Natural killer cell (primary cell): ENCODE results near the gene CDH6. TPM values are rescaled to one million over a fixed set of nuclear protein-coding genes. Genes with fewer than 3 reads are reported as not detected.

ENCODE experiments used
- ATAC-seq, 3 donors: fragments of 150-1000 bp in 2 of 3; fragments of 200-7000 bp in 1 of 3; cut with Tn5 transposase; 1 replicate in 1 of 3; 2 replicates in 2 of 3; pipeline ENCODE4 v1.10.0; 2021; ENCODE audit warnings: mild to moderate bottlenecking in 2 of 3, moderate library complexity in 2 of 3
- DNase-seq, 2 donors: peaks; one replicate each; pipeline versions ENCODE4 v3.0.0 to v3.0.0-alpha.2; 2013 to 2021; ENCODE audit warnings: mixed read lengths in 1 of 2
- H3K27ac ChIP-seq: one replicate; pipeline ENCODE4 v1.5.1; 2013; ENCODE audit warnings: mild to moderate bottlenecking, low read length
- H3K27me3 ChIP-seq: one replicate; pipeline ENCODE4 v1.6.1; 2013; ENCODE audit warnings: low read length; ENCODE audit not compliant: control insufficient read depth, insufficient read depth
- H3K36me3 ChIP-seq: one replicate; pipeline ENCODE4 v1.6.1; 2013; ENCODE audit warnings: low read length; ENCODE audit not compliant: control insufficient read depth, insufficient read depth
- H3K4me1 ChIP-seq: one replicate; pipeline ENCODE4 v1.6.1; 2013; ENCODE audit warnings: low read length; ENCODE audit not compliant: control insufficient read depth, insufficient read depth
- H3K4me3 ChIP-seq: one replicate; pipeline ENCODE4 v1.5.1; 2013; ENCODE audit warnings: low read length
- H3K9me3 ChIP-seq: one replicate; pipeline ENCODE4 v1.6.1; 2013; ENCODE audit warnings: low read length; ENCODE audit not compliant: control insufficient read depth, insufficient read depth
- H3K27ac Mint-ChIP-seq, 2 donors: one replicate each; pipeline ENCODE4 v1.8.0; 2022; ENCODE audit warnings: mild to moderate bottlenecking in 2 of 2, mixed read lengths in 2 of 2, moderate library complexity in 1 of 2
- H3K27me3 Mint-ChIP-seq, 2 donors: one replicate each; pipeline ENCODE4 v1.8.0; 2022; ENCODE audit warnings: low read depth in 2 of 2, mixed read lengths in 2 of 2
- H3K36me3 Mint-ChIP-seq: one replicate; pipeline ENCODE4 v1.8.0; 2022; ENCODE audit warnings: mixed read lengths
- H3K4me1 Mint-ChIP-seq, 2 donors: one replicate each; pipeline ENCODE4 v1.8.0; 2022; ENCODE audit warnings: mixed read lengths in 2 of 2
- H3K4me3 Mint-ChIP-seq: one replicate; pipeline ENCODE4 v1.8.0; 2022; ENCODE audit warnings: mild to moderate bottlenecking, moderate library complexity, mixed read lengths
- H3K9me3 Mint-ChIP-seq, 2 donors: one replicate each; pipeline ENCODE4 v1.8.0; 2022; ENCODE audit warnings: mixed read lengths in 2 of 2
- WGBS: methylation state at CpG from one replicate; pipeline ENCODE4 v1.1.7; 2013; ENCODE audit warnings: missing lambda C conversion rate; ENCODE audit not compliant: insufficient coverage; 5-methylcytosine and 5-hydroxymethylcytosine counted together
- intact Hi-C: fragments of 100-400 bp; cut with micrococcal nuclease; formaldehyde crosslinking; loops from one replicate; pipeline ENCODE4 v1.14.2; 2022
- total RNA-seq, 4 donors: library from RNA; stranded (reverse); fragments of 120-200 nt in 1 of 4; gene quantifications; one replicate each; pipeline versions ENCODE4 v1.2.3 to v1.2.4, GENCODE V29; 2013 to 2022
- TF ChIP-seq, protein P1 (sequence below): fragments of 200-600 bp; IDR thresholded peaks from one replicate; pipeline ENCODE4 v1.8.0; 2022; ENCODE audit warnings: antibody characterized with exemption

CDH6 gene
- total RNA-seq, 3 donors from 2014 or later (not counting 1 experiment from before 2014, with no cell fraction given): not detected

DNA sequence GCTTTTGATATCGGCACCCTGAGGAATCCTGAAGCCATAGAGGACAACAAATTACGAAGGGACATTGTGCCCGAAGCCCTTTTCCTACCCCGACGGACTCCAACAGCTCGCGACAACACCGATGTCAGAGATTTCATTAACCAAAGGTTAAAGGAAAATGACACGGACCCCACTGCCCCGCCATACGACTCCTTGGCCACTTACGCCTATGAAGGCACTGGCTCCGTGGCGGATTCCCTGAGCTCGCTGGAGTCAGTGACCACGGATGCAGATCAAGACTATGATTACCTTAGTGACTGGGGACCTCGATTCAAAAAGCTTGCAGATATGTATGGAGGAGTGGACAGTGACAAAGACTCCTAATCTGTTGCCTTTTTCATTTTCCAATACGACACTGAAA lies 129.5 kb downstream of the CDH6 start:
- Histone ChIP-seq H3K36me3 (no peaks in the 10 kb centered on the region), H3K9me3 (no peaks in the 10 kb centered on the region), H3K27me3 (no peaks in the 10 kb centered on the region), H3K27ac (no peak overlapping the region), H3K4me1 (no peaks in the 10 kb centered on the region), H3K4me3 (no peak overlapping the region)
- Mint-ChIP-seq H3K9me3 (no peaks in the 10 kb centered on the region), H3K27ac (no peak overlapping the region), H3K4me3 (no peak overlapping the region), H3K4me1 (no peaks in the 10 kb centered on the region), H3K27me3 (no peaks in the 10 kb centered on the region), H3K36me3 (no peaks in the 10 kb centered on the region)
- DNase-seq (no peak), ATAC-seq (no peak)
- TF ChIP-seq, protein P1, sequence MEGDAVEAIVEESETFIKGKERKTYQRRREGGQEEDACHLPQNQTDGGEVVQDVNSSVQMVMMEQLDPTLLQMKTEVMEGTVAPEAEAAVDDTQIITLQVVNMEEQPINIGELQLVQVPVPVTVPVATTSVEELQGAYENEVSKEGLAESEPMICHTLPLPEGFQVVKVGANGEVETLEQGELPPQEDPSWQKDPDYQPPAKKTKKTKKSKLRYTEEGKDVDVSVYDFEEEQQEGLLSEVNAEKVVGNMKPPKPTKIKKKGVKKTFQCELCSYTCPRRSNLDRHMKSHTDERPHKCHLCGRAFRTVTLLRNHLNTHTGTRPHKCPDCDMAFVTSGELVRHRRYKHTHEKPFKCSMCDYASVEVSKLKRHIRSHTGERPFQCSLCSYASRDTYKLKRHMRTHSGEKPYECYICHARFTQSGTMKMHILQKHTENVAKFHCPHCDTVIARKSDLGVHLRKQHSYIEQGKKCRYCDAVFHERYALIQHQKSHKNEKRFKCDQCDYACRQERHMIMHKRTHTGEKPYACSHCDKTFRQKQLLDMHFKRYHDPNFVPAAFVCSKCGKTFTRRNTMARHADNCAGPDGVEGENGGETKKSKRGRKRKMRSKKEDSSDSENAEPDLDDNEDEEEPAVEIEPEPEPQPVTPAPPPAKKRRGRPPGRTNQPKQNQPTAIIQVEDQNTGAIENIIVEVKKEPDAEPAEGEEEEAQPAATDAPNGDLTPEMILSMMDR: no peak
- WGBS: 91% methylated on average over 18 of the region's 18 CpGs
- intact Hi-C loops: no loop called here

DNA sequence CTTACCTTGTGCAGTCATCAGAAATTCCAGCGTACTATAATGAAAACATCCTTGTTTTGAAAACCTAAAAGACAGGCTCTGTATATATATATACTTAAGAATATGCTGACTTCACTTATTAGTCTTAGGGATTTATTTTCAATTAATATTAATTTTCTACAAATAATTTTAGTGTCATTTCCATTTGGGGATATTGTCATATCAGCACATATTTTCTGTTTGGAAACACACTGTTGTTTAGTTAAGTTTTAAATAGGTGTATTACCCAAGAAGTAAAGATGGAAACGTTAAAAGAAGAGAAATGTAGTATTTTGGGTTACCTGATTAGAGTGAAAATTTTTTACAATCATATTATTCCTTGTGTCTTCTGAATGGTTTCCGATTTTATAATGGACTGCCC lies 131.4 kb downstream of the CDH6 start:
- H3K4me1 Mint-ChIP-seq: no peaks in the 10 kb centered on the region
- H3K9me3 Mint-ChIP-seq: peaks cover 0 to 1% of the 10 kb centered on the region in 2 donors
- Histone ChIP-seq H3K4me3 (no peak overlapping the region), H3K27ac (no peak overlapping the region), H3K4me1 (no peaks in the 10 kb centered on the region), H3K9me3 (no peaks in the 10 kb centered on the region), H3K27me3 (no peaks in the 10 kb centered on the region), H3K36me3 (no peaks in the 10 kb centered on the region)
- ATAC-seq (no peak), DNase-seq (no peak)
- intact Hi-C loops: no loop called here
- no peak overlapping the region for H3K27ac Mint-ChIP-seq
- TF ChIP-seq, protein P1: no peak
- H3K27me3 Mint-ChIP-seq: no peaks in the 10 kb centered on the region
- WGBS: no CpG with 5 or more reads among the region's 3 CpGs
- H3K36me3 Mint-ChIP-seq: no peaks in the 10 kb centered on the region
- no peak overlapping the region for H3K4me3 Mint-ChIP-seq

DNA sequence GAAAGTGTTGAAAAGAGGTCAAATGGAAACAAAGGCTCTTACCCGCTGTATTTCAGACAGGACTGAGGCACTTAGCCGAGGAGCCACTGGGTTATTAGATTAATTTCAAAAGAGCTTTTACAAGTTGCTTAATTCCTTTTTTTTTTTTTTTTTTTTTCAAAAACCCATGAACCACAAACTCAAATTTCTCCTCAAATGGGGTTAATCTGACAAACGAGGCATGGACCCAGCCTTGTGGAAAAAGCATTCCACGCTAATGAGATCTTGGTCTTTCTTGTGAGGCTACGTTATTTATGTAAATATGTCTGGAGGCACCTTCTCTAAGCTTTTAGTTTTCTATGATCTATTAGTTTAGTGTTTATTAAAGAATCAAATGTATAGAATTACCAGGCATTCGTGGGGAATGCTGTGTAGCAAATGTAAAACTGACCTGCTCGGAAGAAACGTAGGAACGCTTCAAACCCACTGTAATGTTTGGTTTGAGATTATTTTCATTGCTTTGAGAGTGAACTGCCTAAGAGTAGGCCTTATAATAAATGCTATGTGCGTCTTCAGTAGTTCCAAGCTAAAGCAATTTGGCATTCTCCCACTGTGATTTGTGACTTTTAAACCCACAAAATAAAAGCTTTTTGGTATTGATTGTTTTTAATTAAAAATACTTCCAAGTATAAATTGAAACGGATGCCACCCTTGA lies 134.7 kb downstream of the CDH6 start:
- Histone ChIP-seq H3K27me3 (no peaks in the 10 kb centered on the region), H3K36me3 (no peaks in the 10 kb centered on the region), H3K4me1 (no peaks in the 10 kb centered on the region), H3K27ac (no peak overlapping the region), H3K4me3 (no peak overlapping the region), H3K9me3 (no peaks in the 10 kb centered on the region)
- ATAC-seq (no peak), DNase-seq (no peak)
- Mint-ChIP-seq H3K27me3 (no peaks in the 10 kb centered on the region), H3K4me3 (no peak overlapping the region), H3K27ac (no peak overlapping the region), H3K36me3 (no peaks in the 10 kb centered on the region), H3K9me3 (peaks cover 0 to 2% of the 10 kb centered on the region in 2 donors), H3K4me1 (no peaks in the 10 kb centered on the region)
- TF ChIP-seq, protein P1: no peak
- WGBS: 90% methylated on average over 9 of the region's 11 CpGs
- intact Hi-C loops: no loop called here

DNA sequence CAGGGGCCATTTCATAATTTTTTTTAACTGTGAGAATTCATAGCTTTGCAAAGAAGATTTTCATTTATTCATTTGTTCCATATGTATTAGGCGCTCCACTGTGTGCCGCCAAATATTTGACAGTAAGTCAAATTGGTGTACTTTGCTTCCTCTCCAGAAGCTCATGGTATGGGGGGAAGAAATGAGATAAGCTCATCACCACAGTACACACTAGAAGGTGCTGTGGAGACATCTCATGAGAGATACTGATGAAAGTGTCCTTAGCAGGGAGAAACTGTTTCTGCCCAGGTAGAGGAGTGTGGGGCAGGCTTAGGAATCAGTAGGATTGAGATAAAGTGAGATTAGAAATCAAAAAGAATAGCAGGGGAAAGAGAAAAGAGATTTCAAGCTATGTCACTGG lies 136.2 kb downstream of the CDH6 start:
- TF ChIP-seq, protein P1: no peak
- Histone ChIP-seq H3K27me3 (no peaks in the 10 kb centered on the region), H3K9me3 (no peaks in the 10 kb centered on the region), H3K4me3 (no peak overlapping the region), H3K4me1 (no peaks in the 10 kb centered on the region), H3K36me3 (no peaks in the 10 kb centered on the region), H3K27ac (no peak overlapping the region)
- H3K9me3 Mint-ChIP-seq: peaks cover 0 to 2% of the 10 kb centered on the region in 2 donors
- WGBS: 93% methylated on average over 2 of the region's 2 CpGs
- DNase-seq (no peak), ATAC-seq (no peak)
- H3K36me3 Mint-ChIP-seq: no peaks in the 10 kb centered on the region
- H3K27ac Mint-ChIP-seq: no peak overlapping the region
- intact Hi-C loops: no loop called here
- H3K4me3 Mint-ChIP-seq: no peak overlapping the region
- H3K4me1 Mint-ChIP-seq: no peaks in the 10 kb centered on the region
- no peaks in the 10 kb centered on the region for H3K27me3 Mint-ChIP-seq
